Glomerular visceral epithelial cell (primary cell): ENCODE measurements around the gene TFEB.
A peak's percentile ranks its signal among the peaks of the same experiment; 100 is the strongest.

Experiments used
- DNase-seq: peaks from one replicate; pipeline ENCODE4 v3.0.0-alpha.2; 2016; ENCODE audit errors: extremely low spot score

Gene TFEB

GRCh38 chr6:41735427-41736185 lies at the start of gene TFEB:
TFEB (minus strand) TSS chr6:41735608; CDS start chr6:41691213, 44,395 bp downstream.
- DNase-seq = peak; percentile 89

- DNase-seq = no peak
Observed at GRCh38 chr6:41784581-41785171, 49.3 kb upstream of the TFEB start.

GRCh38 chr6:41783106-41783780 lies 47.8 kb upstream of the TFEB start:
- DNase-seq = no peak

- no peak for DNase-seq
Observed at GRCh38 chr6:41781366-41781730, 45.9 kb upstream of the TFEB start.

GRCh38 chr6:41780551-41781365 lies 45.4 kb upstream of the TFEB start, which contains the start of gene PRICKLE4:
PRICKLE4 (plus strand) TSS chr6:41780782; CDS start chr6:41783474, 2,692 bp downstream.
- DNase-seq = peak; percentile 38

GRCh38 chr6:41779788-41780550 lies 44.6 kb upstream of the TFEB start, which contains the start of gene FRS3:
FRS3 (minus strand) TSS chr6:41779900; CDS start chr6:41776987, 2,913 bp downstream.
- DNase-seq = peak; percentile 96

GRCh38 chr6:41779336-41779735 lies 43.9 kb upstream of the TFEB start:
- no peak for DNase-seq

GRCh38 chr6:41778895-41779294 lies 43.5 kb upstream of the TFEB start:
- DNase-seq = no peak

- no peak for DNase-seq
Observed at GRCh38 chr6:41777551-41778285, 42.3 kb upstream of the TFEB start.

GRCh38 chr6:41775293-41775882 lies 40.0 kb upstream of the TFEB start:
- DNase-seq = no peak

- DNase-seq = no peak
Observed at GRCh38 chr6:41774841-41775240, 39.4 kb upstream of the TFEB start.

GRCh38 chr6:41771058-41771983 lies 35.9 kb upstream of the TFEB start:
- no peak for DNase-seq

GRCh38 chr6:41770381-41771057 lies 35.1 kb upstream of the TFEB start:
- DNase-seq = no peak

- DNase-seq = no peak
Observed at GRCh38 chr6:41769376-41769775, 34.0 kb upstream of the TFEB start.

- no peak for DNase-seq
Observed at GRCh38 chr6:41768545-41769308, 33.3 kb upstream of the TFEB start.

- DNase-seq = peak; percentile 19
Observed at GRCh38 chr6:41767112-41767833, 31.9 kb upstream of the TFEB start.
